HG03039 (cell line): ENCODE results near the gene ADCY6.

Experiments used
- ATAC-seq: cut with Tn5 transposase; IDR thresholded peaks from one replicate; pipeline ENCODE4 v1.9.1; 2021; ENCODE audit warnings: mild to moderate bottlenecking, moderate library complexity; ENCODE audit not compliant: unreplicated experiment

ADCY6 gene

GRCh38 chr12:48788854-48789775, at the start of gene ADCY6:
ADCY6 (minus strand) TSS chr12:48789089; CDS start chr12:48783434, 5,655 bp downstream.
- no peak for ATAC-seq

GRCh38 chr12:48838048-48838447, 49.2 kb upstream of the ADCY6 start:
- no peak for ATAC-seq

- ATAC-seq: no peak
These were observed 43.6 kb upstream of the ADCY6 start for GRCh38 chr12:48832321-48833060.

GRCh38 chr12:48831257-48831656, 42.4 kb upstream of the ADCY6 start:
- no peak for ATAC-seq

- no peak for ATAC-seq
These were observed 40.1 kb upstream of the ADCY6 start for GRCh38 chr12:48828841-48829575.

- no peak for ATAC-seq
These were observed 39.4 kb upstream of the ADCY6 start for GRCh38 chr12:48828293-48828692.

GRCh38 chr12:48827513-48828096, 38.7 kb upstream of the ADCY6 start:
- no peak for ATAC-seq

GRCh38 chr12:48827026-48827425, 38.1 kb upstream of the ADCY6 start:
- no peak for ATAC-seq

GRCh38 chr12:48826209-48826855, 37.4 kb upstream of the ADCY6 start:
- ATAC-seq: no peak

- no peak for ATAC-seq
These were observed 36.0 kb upstream of the ADCY6 start for GRCh38 chr12:48824905-48825304.

- no peak for ATAC-seq
These were observed 35.2 kb upstream of the ADCY6 start for GRCh38 chr12:48824112-48824511.

GRCh38 chr12:48823281-48823680, 34.4 kb upstream of the ADCY6 start:
- no peak for ATAC-seq

- no peak for ATAC-seq
These were observed 33.8 kb upstream of the ADCY6 start for GRCh38 chr12:48822711-48823110.

- no peak for ATAC-seq
These were observed 33.2 kb upstream of the ADCY6 start for GRCh38 chr12:48822139-48822538.

- ATAC-seq: no peak
These were observed 31.3 kb upstream of the ADCY6 start for GRCh38 chr12:48819986-48820725.

GRCh38 chr12:48818831-48819590, 30.1 kb upstream of the ADCY6 start:
- no peak for ATAC-seq

- ATAC-seq: no peak
These were observed 29.3 kb upstream of the ADCY6 start, which contains the start of gene CACNB3 for GRCh38 chr12:48817873-48818830. CACNB3 (plus strand) TSS chr12:48818496; CDS start chr12:48818930, 434 bp downstream.
